Measurements from ENCODE around the gene ARHGDIA. TPM values are rescaled to one million over a fixed set of nuclear protein-coding genes. Genes with fewer than 3 reads are reported as not detected.

The ARHGDIA gene
- total RNA-seq, 2 experiments from 2014 or later = 706 to 715 TPM

DNA sequence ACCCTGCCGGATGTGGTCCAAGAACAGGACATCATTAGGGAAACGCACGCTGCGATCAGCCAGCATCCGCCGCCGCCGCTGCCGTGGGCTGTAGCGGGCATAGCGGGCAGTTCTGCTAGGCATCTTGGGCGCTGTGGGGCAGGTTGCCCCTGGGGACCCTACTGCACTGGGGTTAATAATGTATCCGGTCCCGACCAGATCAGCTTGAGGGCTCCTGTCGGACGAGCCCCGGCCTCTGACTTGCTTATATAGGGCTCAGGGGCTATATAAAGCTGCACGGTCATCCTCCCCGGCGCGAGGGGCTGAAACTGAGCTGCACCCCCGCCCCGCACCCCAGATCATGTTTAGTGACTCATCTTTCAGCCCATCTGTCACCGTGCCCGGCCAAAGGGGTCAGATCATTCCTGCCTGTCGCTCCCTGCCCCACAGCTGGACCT, 36.3 kb downstream of the ARHGDIA start, which contains the start of gene PPP1R27:
Gene PPP1R27, minus strand, starts transcription at position 220 of the 437 bp plus-strand sequence. Its CDS starts 97 bp downstream, at position 123.
- Histone ChIP-seq H3K36me3 (ENCODE audit: insufficient read depth, low read length) (peaks cover 3% of the 10 kb centered on the region), H3K4me1 (ENCODE audit: insufficient read depth, low read length) (peaks cover 25% of the 10 kb centered on the region), H3K9me3 (ENCODE audit: control insufficient read depth in 1 of 2, insufficient read depth in 1 of 2, low read length in 2 of 2) (no peaks in the 10 kb centered on the region), H3K27ac (ENCODE audit: low read depth in 1 of 2, low read length in 2 of 2) (peak within 1 kb of the TSS; percentile 72 to 91), H3K27me3 (ENCODE audit: control insufficient read depth in 1 of 2, insufficient read depth in 2 of 2, low read length in 2 of 2) (no peaks in the 10 kb centered on the region), H3K4me3 (ENCODE audit: low read length) (peak within 1 kb of the TSS; percentile 65)
- Mint-ChIP-seq H3K27ac (peak within 1 kb of the TSS; percentile 87), H3K9me3 (no peaks in the 10 kb centered on the region), H3K4me3 (peak within 1 kb of the TSS; percentile 88), H3K4me1 (ENCODE audit: low read depth) (peaks cover 19% of the 10 kb centered on the region), H3K36me3 (ENCODE audit: low read depth) (peaks cover 7% of the 10 kb centered on the region), H3K27me3 (no peaks in the 10 kb centered on the region)
- intact Hi-C loops (cut with DNase I, micrococcal nuclease) = loop anchor here in 1 of 2 experiments (5.0 kb wide), 3 partner anchors 37 to 82 kb away; partner anchors contain the start of genes ALYREF, ANAPC11, ARHGDIA and SIRT7
- DNase-seq = no peak
- ATAC-seq (ENCODE audit: poor library complexity) = no peak
- ChIA-PET POLR2A (no interaction called here), CTCF (no interaction called here)
- TF ChIP-seq, protein P1, sequence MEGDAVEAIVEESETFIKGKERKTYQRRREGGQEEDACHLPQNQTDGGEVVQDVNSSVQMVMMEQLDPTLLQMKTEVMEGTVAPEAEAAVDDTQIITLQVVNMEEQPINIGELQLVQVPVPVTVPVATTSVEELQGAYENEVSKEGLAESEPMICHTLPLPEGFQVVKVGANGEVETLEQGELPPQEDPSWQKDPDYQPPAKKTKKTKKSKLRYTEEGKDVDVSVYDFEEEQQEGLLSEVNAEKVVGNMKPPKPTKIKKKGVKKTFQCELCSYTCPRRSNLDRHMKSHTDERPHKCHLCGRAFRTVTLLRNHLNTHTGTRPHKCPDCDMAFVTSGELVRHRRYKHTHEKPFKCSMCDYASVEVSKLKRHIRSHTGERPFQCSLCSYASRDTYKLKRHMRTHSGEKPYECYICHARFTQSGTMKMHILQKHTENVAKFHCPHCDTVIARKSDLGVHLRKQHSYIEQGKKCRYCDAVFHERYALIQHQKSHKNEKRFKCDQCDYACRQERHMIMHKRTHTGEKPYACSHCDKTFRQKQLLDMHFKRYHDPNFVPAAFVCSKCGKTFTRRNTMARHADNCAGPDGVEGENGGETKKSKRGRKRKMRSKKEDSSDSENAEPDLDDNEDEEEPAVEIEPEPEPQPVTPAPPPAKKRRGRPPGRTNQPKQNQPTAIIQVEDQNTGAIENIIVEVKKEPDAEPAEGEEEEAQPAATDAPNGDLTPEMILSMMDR (IDR thresholded peaks at IDR 0.05) = no peak

GRCh38 chr17:81833921-81834830, 37.0 kb downstream of the ARHGDIA start:
- TF ChIP-seq, protein P1 (IDR thresholded peaks at IDR 0.05) = no peak
- peak overlapping the region; percentile 65 for H3K4me3 ChIP-seq (ENCODE audit: low read length)
- no peaks in the 10 kb centered on the region for H3K27me3 ChIP-seq (ENCODE audit: control insufficient read depth in 1 of 2, insufficient read depth in 2 of 2, low read length in 2 of 2)
- H3K9me3 ChIP-seq (ENCODE audit: control insufficient read depth in 1 of 2, insufficient read depth in 1 of 2, low read length in 2 of 2) = no peaks in the 10 kb centered on the region
- ChIA-PET CTCF (interaction anchor here (1.7 kb wide), 1 partner anchor 125 kb away, joined by 5 read pairs; no protein-coding TSS in a partner anchor), POLR2A (interaction anchor here (0.6 to 2.8 kb wide), 8 partner anchors 9 to 553 kb away, joined by 3 to 13 read pairs (median 6); partner anchors contain the start of genes ARL16, HGS, MRPL12 and P4HB)
- peaks cover 25% of the 10 kb centered on the region for H3K4me1 ChIP-seq (ENCODE audit: insufficient read depth, low read length)
- Mint-ChIP-seq H3K27ac (peak overlapping the region; percentile 87), H3K4me1 (ENCODE audit: low read depth) (peaks cover 19% of the 10 kb centered on the region), H3K36me3 (ENCODE audit: low read depth) (peaks cover 7% of the 10 kb centered on the region), H3K4me3 (peak overlapping the region; percentile 88), H3K9me3 (no peaks in the 10 kb centered on the region), H3K27me3 (no peaks in the 10 kb centered on the region)
- intact Hi-C loops (cut with DNase I, micrococcal nuclease) = loop anchor here (1.0 to 5.0 kb wide), 5 partner anchors 26 to 83 kb away; partner anchors contain the start of genes P4HB (in 2 of the 2), ALYREF (in 1 of the 2), ANAPC11 (in 1 of the 2) and ARHGDIA (in 1 of the 2)
- ATAC-seq (ENCODE audit: poor library complexity) (no peak), DNase-seq (no peak)
- peaks cover 5% of the 10 kb centered on the region for H3K36me3 ChIP-seq (ENCODE audit: insufficient read depth, low read length)
- peak overlapping the region; percentile 72 to 91 for H3K27ac ChIP-seq (ENCODE audit: low read depth in 1 of 2, low read length in 2 of 2)

DNA sequence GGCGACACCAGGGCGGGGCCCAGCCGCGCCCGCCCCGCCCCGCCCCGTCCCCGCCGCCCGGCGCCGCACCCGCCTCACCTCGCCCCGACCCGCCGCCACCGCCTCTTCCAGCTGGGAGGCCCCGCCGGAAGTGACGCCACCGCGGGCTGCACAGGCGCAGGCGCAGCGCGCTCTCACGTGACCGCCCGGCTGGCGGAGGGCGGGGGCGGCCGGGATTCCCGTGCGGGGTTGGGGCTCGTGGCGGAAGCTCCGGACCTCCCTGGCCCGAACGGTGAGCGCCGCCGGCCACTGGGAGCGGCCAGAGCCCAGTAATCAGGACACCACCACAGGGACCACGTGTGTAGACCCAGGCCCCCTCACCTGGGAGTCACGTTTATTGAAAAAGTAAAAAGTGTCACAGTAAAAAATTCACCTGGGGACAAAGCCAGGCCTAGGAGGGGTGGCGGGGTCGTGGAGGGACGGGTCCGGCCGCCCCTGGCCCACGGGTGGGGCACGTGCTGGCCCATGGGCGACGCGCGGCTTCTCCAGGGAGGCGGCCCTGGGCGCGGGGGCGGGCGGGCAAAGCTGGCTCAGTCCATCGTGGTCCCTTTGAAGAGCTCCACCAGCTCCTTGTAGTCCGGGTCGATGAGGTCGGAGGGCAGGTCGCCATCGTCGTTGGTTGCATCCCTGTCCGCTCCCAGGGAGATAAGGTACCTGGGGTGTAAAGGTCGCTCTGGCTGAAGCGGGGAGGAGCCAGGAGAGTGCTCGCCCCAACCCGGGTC, 37.8 kb downstream of the ARHGDIA start, which contains the start of gene MCRIP1:
Gene MCRIP1, minus strand, starts transcription at position 132 of the 761 bp plus-strand sequence. CDS start 8,785 bp downstream, outside the sequence.
- Mint-ChIP-seq H3K9me3 (no peaks in the 10 kb centered on the region), H3K27ac (peak within 1 kb of the TSS; percentile 88), H3K4me1 (ENCODE audit: low read depth) (peaks cover 19% of the 10 kb centered on the region), H3K36me3 (ENCODE audit: low read depth) (peaks cover 7% of the 10 kb centered on the region), H3K4me3 (peak within 1 kb of the TSS; percentile 93), H3K27me3 (no peaks in the 10 kb centered on the region)
- Histone ChIP-seq H3K4me1 (ENCODE audit: insufficient read depth, low read length) (peaks cover 28% of the 10 kb centered on the region), H3K36me3 (ENCODE audit: insufficient read depth, low read length) (peaks cover 5% of the 10 kb centered on the region), H3K9me3 (ENCODE audit: control insufficient read depth in 1 of 2, insufficient read depth in 1 of 2, low read length in 2 of 2) (no peaks in the 10 kb centered on the region), H3K27ac (ENCODE audit: low read depth in 1 of 2, low read length in 2 of 2) (peak within 1 kb of the TSS; percentile 72 to 91), H3K4me3 (ENCODE audit: low read length) (peak within 1 kb of the TSS; percentile 80), H3K27me3 (ENCODE audit: control insufficient read depth in 1 of 2, insufficient read depth in 2 of 2, low read length in 2 of 2) (no peaks in the 10 kb centered on the region)
- ChIA-PET CTCF (interaction anchor here (1.7 kb wide), 1 partner anchor 126 kb away, joined by 5 read pairs; no protein-coding TSS in a partner anchor), POLR2A (interaction anchor here (0.6 to 2.8 kb wide), 12 partner anchors 10 to 554 kb away, joined by 3 to 13 read pairs (median 4); partner anchors contain the start of genes ARL16, HGS, MRPL12 and P4HB)
- DNase-seq (peak; percentile 82 to 98 (median 92)), ATAC-seq (ENCODE audit: poor library complexity) (peak; percentile 78)
- TF ChIP-seq, protein P1 (IDR thresholded peaks at IDR 0.05) = no peak
- intact Hi-C loops (cut with DNase I, micrococcal nuclease) = loop anchor here (1.0 to 5.0 kb wide), 5 partner anchors 27 to 84 kb away; partner anchors contain the start of genes P4HB (in 2 of the 2), ALYREF (in 1 of the 2), ANAPC11 (in 1 of the 2) and ARHGDIA (in 1 of the 2)

All from CD4-positive, alpha-beta T cell (primary cell).